ENCODE results near the gene PLEKHN1. TPM values are rescaled to one million over a fixed set of nuclear protein-coding genes. Genes with fewer than 3 reads are reported as not detected.
A peak's percentile ranks its signal among the peaks of the same experiment; 100 is the strongest.
"Not testable (repeated sequence)": the region's sequence is repeated elsewhere in the genome, so short reads cannot be mapped to it uniquely, and the experiment has no call there.

PLEKHN1 gene
- total and polyA plus RNA-seq, 8 donors = 0.11 to 5.1 (median 0.55) TPM

DNA sequence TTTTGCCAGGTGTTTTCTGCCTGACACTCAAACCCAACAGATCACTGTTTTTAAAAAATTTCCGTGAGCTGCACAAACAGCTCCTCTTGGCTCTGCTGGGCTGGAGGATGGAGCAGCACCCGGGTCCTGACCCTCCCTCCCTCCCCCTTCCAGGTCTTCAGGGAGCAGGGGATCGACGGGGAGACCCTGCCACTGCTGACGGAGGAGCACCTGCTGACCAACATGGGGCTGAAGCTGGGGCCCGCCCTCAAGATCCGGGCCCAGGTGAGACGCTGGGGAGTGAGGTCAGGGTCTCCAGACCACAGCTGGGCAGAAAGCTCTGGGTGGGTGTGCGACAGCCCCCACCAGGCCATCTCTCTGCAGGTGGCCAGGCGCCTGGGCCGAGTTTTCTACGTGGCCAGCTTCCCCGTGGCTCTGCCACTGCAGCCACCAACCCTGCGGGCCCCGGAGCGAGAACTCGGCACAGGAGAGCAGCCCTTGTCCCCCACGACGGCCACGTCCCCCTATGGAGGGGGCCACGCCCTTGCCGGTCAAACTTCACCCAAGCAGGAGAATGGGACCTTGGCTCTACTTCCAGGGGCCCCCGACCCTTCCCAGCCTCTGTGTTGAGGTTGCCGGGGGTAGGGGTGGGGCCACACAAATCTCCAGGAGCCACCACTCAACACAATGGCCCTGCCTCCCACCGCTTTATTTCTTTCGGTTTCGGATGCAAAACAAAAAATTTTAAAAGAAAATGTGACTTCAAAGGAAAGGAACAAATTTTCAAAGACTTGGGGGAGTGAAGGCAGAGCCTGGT lies 22.5 kb upstream of the PLEKHN1 start:
- no peak for ATAC-seq
- no peak for TF ChIP-seq CTCF (IDR thresholded peaks at IDR 0.05)
- no peak for DNase-seq
- Histone ChIP-seq H3K27ac (peak overlapping the region in 1 of 2 donors; percentile 76), H3K27me3 (peaks cover 35 to 52% of the 10 kb centered on the region in 2 donors), H3K9me3 (no peaks in the 10 kb centered on the region), H3K36me3 (peaks cover 0 to 52% of the 10 kb centered on the region in 2 donors), H3K4me1 (peaks cover 20 to 41% of the 10 kb centered on the region in 2 donors), H3K4me3 (no peak overlapping the region)
- intact Hi-C loops (cut with DNase I) = no loop called here

DNA sequence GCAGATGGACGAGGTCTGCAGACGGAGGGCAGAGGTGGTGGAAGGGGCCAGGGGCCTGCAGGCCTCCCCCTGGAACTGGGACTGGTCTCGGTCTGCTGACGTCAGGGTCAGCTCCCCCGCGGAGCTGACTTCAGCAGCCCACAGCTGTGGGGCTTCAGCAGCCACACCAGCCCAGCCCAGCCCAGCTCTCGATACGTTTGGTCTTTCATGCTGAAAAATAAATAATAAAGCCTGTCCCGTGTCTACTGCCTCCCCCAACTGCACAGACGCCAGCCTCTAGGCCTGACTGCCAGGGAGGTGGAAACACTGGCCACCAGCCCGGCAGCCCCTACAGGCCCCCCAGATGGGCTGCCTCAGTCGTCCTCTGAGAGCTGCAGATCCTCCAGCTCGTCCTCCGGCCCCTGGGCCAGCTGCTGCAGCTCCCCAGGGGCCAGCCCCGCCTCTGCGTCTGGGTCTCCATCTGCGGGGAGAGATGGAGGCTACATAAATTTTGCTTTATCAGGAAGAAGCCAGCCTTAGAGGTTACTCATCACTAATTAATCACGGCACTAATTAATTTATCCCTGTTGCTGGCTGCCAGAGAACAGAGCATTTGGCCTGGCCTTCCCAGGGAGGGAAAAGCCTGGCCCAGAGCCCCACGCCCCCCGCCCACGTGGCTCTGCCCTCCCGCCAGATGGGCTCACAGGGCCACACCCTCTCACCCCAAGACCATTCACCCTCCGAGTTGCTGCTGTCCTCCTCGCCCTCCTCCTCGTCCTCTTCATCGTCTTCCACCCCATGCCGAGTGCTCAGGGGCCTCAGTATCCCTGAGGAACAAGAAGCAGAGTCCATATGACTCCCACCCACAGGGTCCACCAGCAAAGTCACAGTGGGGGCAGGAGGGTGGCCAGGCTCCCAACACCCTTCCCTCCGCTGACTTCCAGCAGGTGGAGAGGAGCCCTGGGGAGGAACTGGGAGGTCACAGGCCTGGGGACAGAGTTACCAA lies 21.6 kb upstream of the PLEKHN1 start:
- peak overlapping the region in 1 of 2 donors; percentile 76 for H3K27ac ChIP-seq
- ATAC-seq (peak; percentile 22), DNase-seq (peak in 3 of 4 donors; percentile 73 to 95 (median 91))
- H3K4me1 ChIP-seq = peaks cover 18 to 39% of the 10 kb centered on the region in 2 donors
- peaks cover 0 to 61% of the 10 kb centered on the region in 2 donors for H3K36me3 ChIP-seq
- intact Hi-C loops (cut with DNase I) = no loop called here
- TF ChIP-seq CTCF (IDR thresholded peaks at IDR 0.05) = no peak
- H3K27me3 ChIP-seq = peaks cover 30 to 44% of the 10 kb centered on the region in 2 donors
- no peak overlapping the region for H3K4me3 ChIP-seq
- no peaks in the 10 kb centered on the region for H3K9me3 ChIP-seq

DNA sequence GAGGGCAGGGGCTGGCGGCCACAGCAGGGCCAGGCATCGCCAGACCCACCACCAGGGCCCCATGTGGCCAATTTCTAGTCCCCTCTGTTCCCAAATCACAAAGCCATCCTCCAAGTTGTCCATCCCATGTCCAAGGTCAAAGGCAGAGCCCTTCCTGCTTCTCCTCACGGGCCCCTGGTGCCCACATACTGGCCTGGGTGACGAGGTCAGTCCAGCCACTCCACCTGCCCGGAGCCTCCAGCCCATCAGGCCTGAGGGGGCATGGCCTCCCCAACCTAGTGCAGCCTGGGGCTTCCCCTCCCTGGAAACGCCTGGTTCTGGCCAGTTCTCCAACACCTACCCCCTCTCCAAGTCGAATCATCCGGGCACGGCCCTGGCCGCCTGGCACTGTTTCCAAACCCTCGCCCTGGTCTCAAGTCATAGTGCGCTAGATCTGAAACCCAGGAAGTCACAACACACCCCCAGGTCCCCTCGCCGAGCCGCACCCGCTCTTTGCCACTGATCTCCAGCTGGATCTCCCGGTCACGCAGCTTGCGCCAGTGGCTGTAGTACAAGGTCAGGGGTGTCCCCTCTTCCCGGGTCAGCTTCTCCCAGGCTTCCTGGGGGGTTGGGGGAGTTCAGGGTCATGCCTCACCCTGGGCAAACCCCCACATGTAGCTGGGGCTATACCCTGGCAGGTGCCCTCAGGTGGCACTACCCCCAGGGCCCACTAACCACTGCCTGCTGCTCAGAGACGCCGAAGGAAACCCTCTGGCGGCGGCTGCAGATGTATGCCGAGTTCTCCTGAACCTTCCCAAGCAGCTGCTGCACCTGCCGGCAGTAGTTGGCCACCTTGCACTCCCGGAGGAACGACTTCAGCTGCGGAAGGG lies 20.4 kb upstream of the PLEKHN1 start:
- H3K27ac ChIP-seq = no peak overlapping the region
- no peak for ATAC-seq
- TF ChIP-seq CTCF (IDR thresholded peaks at IDR 0.05) = no peak
- H3K4me1 ChIP-seq = peaks cover 9 to 26% of the 10 kb centered on the region in 2 donors
- intact Hi-C loops (cut with DNase I) = no loop called here
- no peak for DNase-seq
- H3K4me3 ChIP-seq = no peak overlapping the region
- H3K27me3 ChIP-seq = peaks cover 23 to 31% of the 10 kb centered on the region in 2 donors
- H3K36me3 ChIP-seq = peaks cover 0 to 74% of the 10 kb centered on the region in 2 donors
- H3K9me3 ChIP-seq = no peaks in the 10 kb centered on the region

- H3K4me3 ChIP-seq; H3K27ac ChIP-seq; intact Hi-C loops (cut with DNase I); DNase-seq; ATAC-seq; H3K9me3 ChIP-seq: not testable (repeated sequence)
- peaks cover 14 to 22% of the 10 kb centered on the region in 2 donors for H3K27me3 ChIP-seq
- peaks cover 0 to 83% of the 10 kb centered on the region in 2 donors for H3K36me3 ChIP-seq
- H3K4me1 ChIP-seq = peaks cover 3 to 17% of the 10 kb centered on the region in 2 donors
Observed at GRCh38 chr1:946811-947210, 19.5 kb upstream of the PLEKHN1 start.

- no peak for ATAC-seq
Observed at GRCh38 chr1:947958-948357, 18.3 kb upstream of the PLEKHN1 start.

More at GRCh38 chr1:947958-948357, 18.3 kb upstream of the PLEKHN1 start:
- peaks cover 0 to 94% of the 10 kb centered on the region in 2 donors for H3K36me3 ChIP-seq
- no peaks in the 10 kb centered on the region for H3K9me3 ChIP-seq
- peaks cover 3 to 6% of the 10 kb centered on the region in 2 donors for H3K4me1 ChIP-seq
- TF ChIP-seq CTCF (IDR thresholded peaks at IDR 0.05) = no peak
- no peak overlapping the region for H3K4me3 ChIP-seq
- H3K27me3 ChIP-seq = peaks cover 5 to 10% of the 10 kb centered on the region in 2 donors
- intact Hi-C loops (cut with DNase I) = no loop called here
- no peak overlapping the region for H3K27ac ChIP-seq
- DNase-seq = no peak

Data from left lung (tissue), 10 donors.